ENCODE measurements around the gene OLFML2A.

- no peak for TF ChIP-seq POLR2AphosphoS5 (IDR thresholded peaks at IDR 0.05; ENCODE audit: low read depth)
- no peak for TF ChIP-seq REST (IDR thresholded peaks at IDR 0.05; ENCODE audit: insufficient replicate concordance, low read depth)
Measured at GRCh38 chr9:124813501-124814163, 36.7 kb downstream of the OLFML2A start.

Measured in HL-60 (cell line).